HepG2 (cell line): ENCODE results near the gene MPP7. TPM values are rescaled to one million over a fixed set of nuclear protein-coding genes. Genes with fewer than 3 reads are reported as not detected.

Source experiments
- ATAC-seq: fragments of 200-7000 bp; cut with Tn5 transposase; 3 replicates; pipeline ENCODE4 v1.9.1; 2020; ENCODE audit warnings: mild to moderate bottlenecking, moderate library complexity
- BruUV-seq: library from RNA; stranded (reverse); fragments of 400-500 nt; replicated peaks from 2 replicates; lab custom pipeline; 2021; lab: Mats Ljungman, UMichigan
- CTCF ChIA-PET: fragments of 300-600 bp; formaldehyde crosslinking; extraction: SDS; loops from one replicate; lab custom pipeline; 2021; ENCODE audit warnings: low total read pairs, inconsistent platforms, low intra/inter-chr PET ratio; lab: Yijun Ruan, JAX
- POLR2A ChIA-PET: fragments of 350-600 bp; sonication (Branson Sonifier 250); formaldehyde crosslinking; loops from one replicate; lab custom pipeline; 2020; ENCODE audit warnings: antibody characterized with exemption, inconsistent platforms; lab: Yijun Ruan, JAX
- DNase-seq: peaks from one replicate; pipeline ENCODE4 v3.0.0-alpha.2; 2015; ENCODE audit warnings: low spot score
- FAIRE-seq: peaks from 3 replicates; lab custom pipeline; 2011; peaks lifted over from hg19 to GRCh38; lab: Jason Lieb, UNC
- H2AFZ ChIP-seq: one replicate; pipeline ENCODE4 v1.6.1; 2011; ENCODE audit warnings: low read length, inconsistent platforms
- H3K27ac ChIP-seq: fragments of 300-600 bp; 3 replicates; pipeline ENCODE4 v1.8.0; 2011; ENCODE audit warnings: mixed run types, mild to moderate bottlenecking, mixed read lengths, low read length, inconsistent platforms; ENCODE audit not compliant: insufficient read depth; ENCODE audit errors: extremely low read length
- H3K27me3 ChIP-seq, 2 experiments: fragments of 200-600 bp in 1 of 2; 2 replicates in 1 of 2; 3 replicates in 1 of 2; pipeline versions ENCODE4 v1.6.0 to v1.8.0; 2011; ENCODE audit warnings: low read length in 2 of 2, mild to moderate bottlenecking in 2 of 2, moderate library complexity in 2 of 2, inconsistent platforms in 1 of 2; ENCODE audit not compliant: insufficient read depth in 2 of 2, control insufficient read depth in 1 of 2
- H3K36me3 ChIP-seq, 2 experiments: fragments of 200-600 bp in 1 of 2; replicated peaks in 1 of 2; 2 replicates in 1 of 2; 3 replicates in 1 of 2; pipeline versions ENCODE4 v1.5.1 to v1.8.0; 2011; ENCODE audit warnings: low read length in 2 of 2, inconsistent platforms in 1 of 2; ENCODE audit not compliant: insufficient read depth in 2 of 2, control insufficient read depth in 1 of 2
- H3K4me1 ChIP-seq: 2 replicates; pipeline ENCODE4 v1.5.1; 2012; ENCODE audit warnings: low read length, inconsistent platforms; ENCODE audit not compliant: insufficient read depth
- H3K4me2 ChIP-seq: 2 replicates; pipeline ENCODE4 v1.6.0; 2011; ENCODE audit warnings: low read depth, low read length, inconsistent platforms
- H3K4me3 ChIP-seq, 3 experiments: fragments of 200-600 bp in 1 of 3; sonication (generic), shearing (Covaris generic) in 1 of 3; replicated peaks in 1 of 3; 2 replicates each; pipeline ENCODE4 v1.5.1; 2011 to 2016; ENCODE audit warnings: low read length in 3 of 3, inconsistent platforms in 2 of 3, low read depth in 2 of 3, mild to moderate bottlenecking in 2 of 3, control low read depth in 1 of 3, mixed read lengths in 1 of 3; ENCODE audit not compliant: insufficient read depth in 1 of 3
- H3K79me2 ChIP-seq: one replicate; pipeline ENCODE4 v1.6.1; 2011; ENCODE audit warnings: low read length, inconsistent platforms; ENCODE audit not compliant: insufficient read depth
- H3K9ac ChIP-seq: 2 replicates; pipeline ENCODE4 v1.6.0; 2011; ENCODE audit warnings: mild to moderate bottlenecking, low read depth, low read length, inconsistent platforms; ENCODE audit not compliant: insufficient read depth
- H3K9me3 ChIP-seq: 2 replicates; pipeline ENCODE4 v1.5.1; 2012; ENCODE audit warnings: mild to moderate bottlenecking, low read length
- H4K20me1 ChIP-seq: 2 replicates; pipeline ENCODE4 v1.6.0; 2011; ENCODE audit warnings: inconsistent platforms, mild to moderate bottlenecking, low read length, moderate library complexity; ENCODE audit not compliant: insufficient read depth
- ARHGAP35 ChIP-seq: sonication (generic); formaldehyde crosslinking; IDR thresholded peaks from 2 replicates; pipeline ENCODE4 v1.9.0; 2022; ENCODE audit warnings: mild to moderate bottlenecking, inconsistent platforms, moderate library complexity, missing genetic modification reagents, borderline replicate concordance
- BORCS8-MEF2B ChIP-seq: sonication (generic); formaldehyde crosslinking; IDR thresholded peaks from 2 replicates; pipeline ENCODE4 v1.8.0; 2022; ENCODE audit warnings: mild to moderate bottlenecking, missing genetic modification reagents
- CREBL2 ChIP-seq: sonication (generic); formaldehyde crosslinking; IDR thresholded peaks from 2 replicates; pipeline ENCODE4 v1.8.1; 2023; ENCODE audit warnings: missing genetic modification reagents, mild to moderate bottlenecking, borderline replicate concordance
- HIC2 ChIP-seq: sonication (generic); formaldehyde crosslinking; IDR thresholded peaks from 2 replicates; pipeline ENCODE4 v1.9.0; 2022; ENCODE audit warnings: low read depth, missing genetic modification reagents
- HOXA9 ChIP-seq: sonication (generic); formaldehyde crosslinking; IDR thresholded peaks from 2 replicates; pipeline ENCODE4 v1.8.1; 2022; ENCODE audit warnings: missing genetic modification reagents, mild to moderate bottlenecking, moderate library complexity, borderline replicate concordance
- MNT ChIP-seq: fragments of 450-650 bp; IDR thresholded peaks from 2 replicates; pipeline ENCODE4 v1.6.1; 2016
- NR1H2 ChIP-seq: sonication (generic); formaldehyde crosslinking; IDR thresholded peaks from 2 replicates; pipeline ENCODE4 v1.8.1; 2022; ENCODE audit warnings: low read depth, missing genetic modification reagents, borderline replicate concordance
- ONECUT2 ChIP-seq: sonication (generic); formaldehyde crosslinking; IDR thresholded peaks from 2 replicates; pipeline ENCODE4 v1.4.0; 2020; ENCODE audit warnings: missing genetic modification reagents
- POLR2A ChIP-seq, 2 experiments: IDR thresholded peaks; 2 replicates each; pipeline ENCODE4 v1.6.1; 2011; ENCODE audit warnings: low read depth in 2 of 2, low read length in 2 of 2, mild to moderate bottlenecking in 1 of 2, moderate library complexity in 1 of 2; ENCODE audit not compliant: insufficient read depth in 1 of 2
- SMYD3 ChIP-seq: sonication (generic); formaldehyde crosslinking; IDR thresholded peaks from 2 replicates; pipeline ENCODE4 v1.8.1; 2023; ENCODE audit warnings: mild to moderate bottlenecking, missing genetic modification reagents
- ZBTB42 ChIP-seq: sonication (generic); formaldehyde crosslinking; IDR thresholded peaks from 2 replicates; pipeline ENCODE4 v1.5.0; 2020; ENCODE audit warnings: mild to moderate bottlenecking, missing genetic modification reagents
- ZBTB43 ChIP-seq: sonication (generic); formaldehyde crosslinking; conservative IDR thresholded peaks from 2 replicates; pipeline ENCODE4 v1.4.0; 2020; ENCODE audit warnings: missing genetic modification reagents
- ZFP91 ChIP-seq: sonication (generic); formaldehyde crosslinking; IDR thresholded peaks from 2 replicates; pipeline ENCODE4 v1.9.0; 2022; ENCODE audit warnings: missing genetic modification reagents, mild to moderate bottlenecking, borderline replicate concordance
- ZNF205 ChIP-seq: IDR thresholded peaks from 2 replicates; pipeline ENCODE4 v1.6.1; 2018; ENCODE audit warnings: missing biosample characterization, missing genetic modification reagents
- ZNF644 ChIP-seq: IDR thresholded peaks from 2 replicates; pipeline ENCODE4 v1.6.1; 2016; ENCODE audit warnings: low read depth
- ZNF841 ChIP-seq: sonication (generic); formaldehyde crosslinking; IDR thresholded peaks from 2 replicates; pipeline ENCODE4 v1.8.1; 2023; ENCODE audit warnings: missing genetic modification reagents, borderline replicate concordance
- WGBS: methylation state at CpG from one replicate; pipeline ENCODE4 v1.1.6; 2017; ENCODE audit warnings: low lambda C conversion rate; 5-methylcytosine and 5-hydroxymethylcytosine counted together
- in situ Hi-C: cut with HindIII; loops from 2 replicates; pipeline ENCODE4 v1.10.0; 2017; ENCODE audit warnings: low pct_unique_long_range_greater_than_20kb; ENCODE audit not compliant: extremely low pct_ligation_motif_present
- intact Hi-C: fragments of 100-400 bp; cut with micrococcal nuclease; formaldehyde crosslinking; loops from one replicate; pipeline ENCODE4 v1.10.0; 2022; ENCODE audit not compliant: unreplicated experiment
- polyA plus RNA-seq, 8 experiments: library from polyadenylated mRNA; depleted of rRNA in 3 of 8; stranded (reverse) in 7 of 8; unstranded in 1 of 8; fragments of >200 nt; fragmentation: Illumina TruSeq in 4 of 8; extraction: Trizol in 4 of 8; gene quantifications; 2 replicates each; pipeline versions ENCODE4 v1.2.1 to v1.2.3, GENCODE V29; 2011 to 2016; ENCODE audit warnings: low read depth in 4 of 8, missing spikeins in 1 of 8, mixed read lengths in 1 of 8; ENCODE audit not compliant: insufficient read depth in 1 of 8
- total RNA-seq, 5 experiments: library from RNA; depleted of rRNA; stranded (reverse); fragments of >200 nt; fragmentation: Illumina TruSeq; extraction: Trizol; gene quantifications; 2 replicates each; pipeline ENCODE4 v1.2.3, GENCODE V29; 2016; ENCODE audit warnings: low read depth in 1 of 5

The MPP7 gene
- total and polyA plus RNA-seq, 2 of the 13 experiments (the other 11 are each of a cell fraction or from before 2014, with no cell fraction given): 6.8 to 16.4 TPM

- DNase-seq: no peak
- no peak overlapping the region for H3K27ac ChIP-seq
- CTCF ChIA-PET: no interaction called here
- no peak for ATAC-seq
- intact Hi-C loops: no loop called here
- peaks cover 11% of the 10 kb centered on the region for H3K9me3 ChIP-seq
- no peaks in the 10 kb centered on the region for H3K79me2 ChIP-seq
- BruUV-seq: no TSS peak
- in situ Hi-C loops: no loop called here
- POLR2A ChIA-PET: no interaction called here
- H3K27me3 ChIP-seq: no peaks in the 10 kb centered on the region
- no peak overlapping the region for H2AFZ ChIP-seq
- peaks cover 32% of the 10 kb centered on the region for H3K4me1 ChIP-seq
- no peak overlapping the region for H3K9ac ChIP-seq
- no peak overlapping the region for H3K4me3 ChIP-seq
- no peak for FAIRE-seq
- no peaks in the 10 kb centered on the region for H4K20me1 ChIP-seq
- 86% methylated on average over 2 of the region's 2 CpGs for WGBS
- no peaks in the 10 kb centered on the region for H3K36me3 ChIP-seq
- H3K4me2 ChIP-seq: no peak overlapping the region
- TF ChIP-seq ZBTB42 (CRISPR knock-in tag): no peak
- TF ChIP-seq NR1H2 (CRISPR knock-in tag): no peak
- TF ChIP-seq ZNF205: no peak
- TF ChIP-seq ZFP91 (CRISPR knock-in tag): no peak
- no peak for TF ChIP-seq ONECUT2 (CRISPR knock-in tag)
- TF ChIP-seq HIC2: no peak
- TF ChIP-seq HOXA9 (CRISPR knock-in tag): no peak
- no peak for TF ChIP-seq ZNF841 (CRISPR knock-in tag)
- TF ChIP-seq POLR2A (IDR thresholded peaks at IDR 0.05; ENCODE audit: insufficient read depth in 1 of 2, low read depth in 2 of 2, low read length in 2 of 2): no peak
- no peak for TF ChIP-seq ZNF644 (CRISPR knock-in tag)
- TF ChIP-seq BORCS8-MEF2B (CRISPR knock-in tag): no peak
- no peak for TF ChIP-seq MNT
- no peak for TF ChIP-seq ZBTB43 (CRISPR knock-in tag)
- no peak for TF ChIP-seq ARHGAP35 (CRISPR knock-in tag)
- TF ChIP-seq CREBL2 (CRISPR knock-in tag): no peak
- no peak for TF ChIP-seq SMYD3
Measured at GRCh38 chr10:28343252-28343651, 40.4 kb upstream of the MPP7 start.
